Progenitor cell of endocrine pancreas (in vitro differentiated cells): Measurements from ENCODE around the gene HHEX. TPM values are rescaled to one million over a fixed set of nuclear protein-coding genes. Genes with fewer than 3 reads are reported as not detected.
A peak's percentile ranks its signal among the peaks of the same experiment; 100 is the strongest.

Experiments used
- DNase-seq: peaks from one replicate; pipeline ENCODE4 v3.0.0; 2021; ENCODE audit warnings: low spot score; ENCODE audit not compliant: unreplicated experiment
- H3K27ac Mint-ChIP-seq: 2 replicates; pipeline ENCODE4 v1.8.0; 2021; ENCODE audit warnings: mild to moderate bottlenecking, moderate library complexity, mixed read lengths
- H3K27me3 Mint-ChIP-seq: 2 replicates; pipeline ENCODE4 v1.8.0; 2021; ENCODE audit warnings: mixed read lengths
- H3K36me3 Mint-ChIP-seq: 2 replicates; pipeline ENCODE4 v1.8.0; 2022; ENCODE audit warnings: mixed read lengths; ENCODE audit not compliant: insufficient read depth
- H3K4me1 Mint-ChIP-seq: 2 replicates; pipeline ENCODE4 v1.8.0; 2021; ENCODE audit warnings: low read depth, mixed read lengths
- H3K4me3 Mint-ChIP-seq: 2 replicates; pipeline ENCODE4 v1.8.0; 2021; ENCODE audit warnings: low read depth, mild to moderate bottlenecking, moderate library complexity, mixed read lengths
- H3K9me3 Mint-ChIP-seq: 2 replicates; pipeline ENCODE4 v1.8.0; 2021; ENCODE audit warnings: low read depth, mixed read lengths
- total RNA-seq: library from RNA; stranded (reverse); gene quantifications from 2 replicates; pipeline ENCODE4 v1.2.1, GENCODE V29; 2021
- TF ChIP-seq, protein P1 (sequence below): fragments of 200-600 bp; sonication (generic); IDR thresholded peaks from one replicate; pipeline ENCODE4 v1.5.0; 2021; ENCODE audit warnings: antibody characterized with exemption, mild to moderate bottlenecking; ENCODE audit not compliant: unreplicated experiment

Gene HHEX
- total RNA-seq, 1 donor from 2014 or later = 39.3 TPM

DNA sequence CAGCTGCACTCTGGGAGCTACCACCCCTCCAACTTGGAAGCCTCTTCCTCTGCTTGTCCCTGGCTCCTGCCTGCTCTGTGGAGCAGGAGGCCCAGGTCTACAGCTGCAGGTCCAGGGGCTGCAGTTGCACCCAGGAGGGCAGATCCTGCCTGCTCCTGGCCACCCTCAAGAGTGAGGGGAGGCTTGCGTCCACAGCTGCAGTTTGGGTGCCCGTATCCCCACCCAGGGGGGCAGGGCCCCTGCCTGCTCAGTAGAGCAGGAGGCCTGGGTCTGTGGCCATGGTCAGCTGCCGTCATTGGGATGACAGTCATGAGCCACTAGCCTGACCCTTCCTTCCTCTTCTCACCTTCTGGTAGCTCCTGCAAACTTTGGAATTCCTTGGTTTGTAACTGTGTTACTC is 25.1 kb downstream of the HHEX start:
- Mint-ChIP-seq H3K27me3 (peaks cover 6% of the 10 kb centered on the region), H3K4me3 (no peak overlapping the region), H3K36me3 (no peaks in the 10 kb centered on the region), H3K9me3 (peaks cover 4% of the 10 kb centered on the region), H3K27ac (no peak overlapping the region), H3K4me1 (peaks cover 18% of the 10 kb centered on the region)
- no peak for DNase-seq
- TF ChIP-seq, protein P1, sequence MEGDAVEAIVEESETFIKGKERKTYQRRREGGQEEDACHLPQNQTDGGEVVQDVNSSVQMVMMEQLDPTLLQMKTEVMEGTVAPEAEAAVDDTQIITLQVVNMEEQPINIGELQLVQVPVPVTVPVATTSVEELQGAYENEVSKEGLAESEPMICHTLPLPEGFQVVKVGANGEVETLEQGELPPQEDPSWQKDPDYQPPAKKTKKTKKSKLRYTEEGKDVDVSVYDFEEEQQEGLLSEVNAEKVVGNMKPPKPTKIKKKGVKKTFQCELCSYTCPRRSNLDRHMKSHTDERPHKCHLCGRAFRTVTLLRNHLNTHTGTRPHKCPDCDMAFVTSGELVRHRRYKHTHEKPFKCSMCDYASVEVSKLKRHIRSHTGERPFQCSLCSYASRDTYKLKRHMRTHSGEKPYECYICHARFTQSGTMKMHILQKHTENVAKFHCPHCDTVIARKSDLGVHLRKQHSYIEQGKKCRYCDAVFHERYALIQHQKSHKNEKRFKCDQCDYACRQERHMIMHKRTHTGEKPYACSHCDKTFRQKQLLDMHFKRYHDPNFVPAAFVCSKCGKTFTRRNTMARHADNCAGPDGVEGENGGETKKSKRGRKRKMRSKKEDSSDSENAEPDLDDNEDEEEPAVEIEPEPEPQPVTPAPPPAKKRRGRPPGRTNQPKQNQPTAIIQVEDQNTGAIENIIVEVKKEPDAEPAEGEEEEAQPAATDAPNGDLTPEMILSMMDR = no peak

DNA sequence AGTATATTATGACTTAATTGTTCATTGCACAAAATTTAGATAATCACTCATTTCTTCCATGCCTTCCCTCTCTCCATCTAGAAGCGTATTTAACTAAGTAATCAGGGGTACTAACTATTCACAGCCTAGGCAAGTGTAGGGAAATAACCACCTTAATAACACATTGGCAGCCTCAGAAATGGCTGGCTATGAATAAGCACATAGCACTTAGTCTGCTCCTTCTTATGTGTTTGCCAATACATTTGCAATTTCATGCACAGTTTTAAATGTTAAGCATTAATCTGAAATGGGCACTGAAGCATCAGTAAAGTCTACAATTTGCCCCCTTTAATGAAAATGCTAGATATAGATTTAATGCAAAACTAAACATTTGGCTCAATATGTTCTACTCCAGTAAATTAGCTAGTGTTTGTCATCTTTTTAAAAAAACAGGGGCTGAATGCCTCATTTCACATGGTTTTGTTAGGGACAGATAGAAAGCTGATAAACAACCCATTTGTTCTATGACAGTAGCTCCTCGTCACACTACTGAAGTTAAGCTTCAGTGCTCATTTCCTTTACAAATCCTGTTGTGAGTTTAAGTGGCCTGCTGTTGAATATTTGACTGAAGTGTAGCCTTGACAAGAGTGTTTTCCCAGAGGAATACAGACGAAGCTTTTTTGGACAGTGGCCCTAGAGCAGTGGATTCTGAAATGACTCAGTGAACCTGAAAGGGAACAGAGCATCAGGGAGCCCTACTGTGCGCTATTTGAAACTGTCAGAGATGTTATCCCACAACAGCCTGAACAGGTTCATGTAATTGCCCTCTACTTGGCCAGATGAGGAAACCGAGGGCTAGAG is 30.5 kb downstream of the HHEX start:
- Mint-ChIP-seq H3K27ac (no peak overlapping the region), H3K4me1 (peaks cover 14% of the 10 kb centered on the region), H3K27me3 (peaks cover 21% of the 10 kb centered on the region), H3K36me3 (no peaks in the 10 kb centered on the region), H3K4me3 (no peak overlapping the region), H3K9me3 (no peaks in the 10 kb centered on the region)
- no peak for DNase-seq
- TF ChIP-seq, protein P1 = no peak

DNA sequence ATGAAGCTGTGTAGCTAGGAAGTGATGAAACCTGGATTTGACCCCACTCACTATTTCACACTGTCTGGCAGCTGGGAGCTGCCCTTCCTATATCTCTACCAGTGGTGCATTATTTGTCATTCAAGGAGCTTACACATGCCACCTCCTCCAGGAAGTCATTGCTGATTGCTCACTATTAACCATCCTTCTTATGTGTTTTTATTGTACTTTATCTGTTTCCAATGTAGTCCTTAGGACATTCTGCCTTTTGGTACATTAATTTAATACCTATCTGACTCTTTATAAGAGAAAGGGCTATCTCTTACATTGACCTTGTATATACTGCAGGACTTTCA is 31.0 kb downstream of the HHEX start:
- H3K4me1 Mint-ChIP-seq = peaks cover 19% of the 10 kb centered on the region

DNA sequence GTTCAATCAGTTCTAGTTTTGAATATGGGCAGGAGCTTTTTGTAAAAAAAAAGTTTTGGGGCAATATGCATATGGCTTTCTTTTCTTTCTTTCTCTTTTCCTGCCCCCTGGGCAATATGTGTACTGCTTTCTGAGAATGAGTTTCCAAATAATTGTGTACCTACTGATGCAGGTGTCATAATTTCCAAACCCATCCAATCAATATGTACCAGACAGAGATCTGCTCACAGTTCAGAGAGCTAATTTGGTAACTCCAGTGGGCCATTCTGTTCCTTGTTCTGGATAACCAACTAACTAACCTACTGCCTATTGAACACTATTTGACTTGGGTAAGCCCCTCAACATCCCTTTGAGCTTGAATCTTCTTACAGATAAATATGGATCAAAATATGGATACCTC is 32.6 kb downstream of the HHEX start:
- H3K9me3 Mint-ChIP-seq = no peaks in the 10 kb centered on the region
- peaks cover 21% of the 10 kb centered on the region for H3K27me3 Mint-ChIP-seq
- H3K36me3 Mint-ChIP-seq = no peaks in the 10 kb centered on the region
- no peak overlapping the region for H3K27ac Mint-ChIP-seq
- TF ChIP-seq, protein P1 = no peak
- no peak overlapping the region for H3K4me3 Mint-ChIP-seq
- no peak for DNase-seq
- peaks cover 24% of the 10 kb centered on the region for H3K4me1 Mint-ChIP-seq

More for the DNA sequence above, 31.0 kb downstream of the HHEX start:
- no peaks in the 10 kb centered on the region for H3K36me3 Mint-ChIP-seq
- H3K9me3 Mint-ChIP-seq = no peaks in the 10 kb centered on the region
- H3K4me3 Mint-ChIP-seq = no peak overlapping the region
- H3K27ac Mint-ChIP-seq = no peak overlapping the region
- no peak for DNase-seq
- H3K27me3 Mint-ChIP-seq = peaks cover 21% of the 10 kb centered on the region
- TF ChIP-seq, protein P1 = no peak

DNA sequence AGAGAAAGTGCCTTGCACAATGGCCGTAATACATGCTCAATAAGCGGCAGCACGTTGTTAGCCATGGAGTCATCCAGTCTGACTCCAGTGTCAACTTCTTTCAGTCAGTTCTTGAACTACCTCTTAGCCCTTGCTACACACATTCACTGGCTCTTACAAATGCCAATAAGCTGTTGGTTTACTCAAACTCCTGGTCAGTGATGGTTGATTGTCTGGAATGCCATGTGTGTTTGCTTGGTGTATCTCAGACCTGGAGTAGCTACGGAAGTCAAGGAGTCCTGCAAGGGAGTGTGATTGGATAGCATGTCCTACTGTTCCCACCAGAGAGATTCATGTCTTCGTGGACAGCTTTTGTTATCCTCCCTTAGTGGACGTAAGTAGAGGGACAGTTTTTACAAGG is 37.4 kb downstream of the HHEX start:
- Mint-ChIP-seq H3K27ac (peak overlapping the region; percentile 88), H3K4me3 (peak overlapping the region; percentile 2), H3K4me1 (peaks cover 36% of the 10 kb centered on the region), H3K27me3 (peaks cover 11% of the 10 kb centered on the region), H3K9me3 (no peaks in the 10 kb centered on the region), H3K36me3 (no peaks in the 10 kb centered on the region)
- TF ChIP-seq, protein P1 = no peak
- DNase-seq = no peak
